D721Med (cell line): ENCODE data around the gene MXI1.
A peak's percentile ranks its signal among the peaks of the same experiment; 100 is the strongest.

Experiments used
- DNase-seq: peaks from one replicate; pipeline ENCODE4 v3.0.0; 2011; ENCODE audit warnings: low spot score; ENCODE audit not compliant: insufficient read length
- FAIRE-seq: peaks from 2 replicates; lab custom pipeline; 2011; peaks lifted over from hg19 to GRCh38; lab: Jason Lieb, UNC
- CTCF ChIP-seq: IDR thresholded peaks from 2 replicates; pipeline ENCODE4 v1.5.1; 2012; ENCODE audit warnings: mild to moderate bottlenecking, control low read depth; ENCODE audit not compliant: insufficient read depth; ENCODE audit errors: missing control alignments

Gene MXI1

GRCh38 chr10:110221721-110222261 is 14.4 kb downstream of the MXI1 start:
- DNase-seq: no peak
- FAIRE-seq: no peak
- TF ChIP-seq CTCF: no peak

GRCh38 chr10:110222641-110223297 is 15.4 kb downstream of the MXI1 start:
- no peak for FAIRE-seq
- TF ChIP-seq CTCF: no peak
- DNase-seq: no peak

- FAIRE-seq: no peak
- TF ChIP-seq CTCF: no peak
- DNase-seq: no peak
Measured at GRCh38 chr10:110223298-110223925, 16.0 kb downstream of the MXI1 start.

- no peak for TF ChIP-seq CTCF
- DNase-seq (no peak), FAIRE-seq (no peak)
Measured at GRCh38 chr10:110224992-110225391, 17.6 kb downstream of the MXI1 start.

GRCh38 chr10:110225441-110225755 is 18.0 kb downstream of the MXI1 start:
- TF ChIP-seq CTCF: peak; percentile 28
- no peak for DNase-seq
- FAIRE-seq: no peak

GRCh38 chr10:110225756-110226542 is 18.5 kb downstream of the MXI1 start:
- DNase-seq: no peak
- no peak for FAIRE-seq
- peak; percentile 46 for TF ChIP-seq CTCF
